Muscle layer of duodenum (tissue), 2 donors: ENCODE measurements around the gene TMEM163.

Source experiments
- H3K27ac ChIP-seq: one replicate; pipeline ENCODE4 v1.7.0; 2013; ENCODE audit warnings: mild to moderate bottlenecking, low read length
- H3K27me3 ChIP-seq: one replicate; pipeline ENCODE4 v1.7.0; 2013; ENCODE audit warnings: low read depth, mild to moderate bottlenecking, control low read depth, low read length
- H3K36me3 ChIP-seq, 2 donors: one replicate each; pipeline ENCODE4 v1.7.0; 2013; ENCODE audit warnings: low read length in 2 of 2, control low read depth in 1 of 2, mild to moderate bottlenecking in 1 of 2; ENCODE audit not compliant: insufficient read depth in 2 of 2, control insufficient read depth in 1 of 2
- H3K4me1 ChIP-seq, 2 donors: one replicate each; pipeline ENCODE4 v1.7.0; 2013; ENCODE audit warnings: low read length in 2 of 2, mild to moderate bottlenecking in 2 of 2, control low read depth in 1 of 2, moderate library complexity in 1 of 2; ENCODE audit not compliant: insufficient read depth in 2 of 2, control insufficient read depth in 1 of 2
- H3K4me3 ChIP-seq, 2 donors: one replicate each; pipeline ENCODE4 v1.7.0; 2013; ENCODE audit warnings: low read length in 2 of 2, low read depth in 1 of 2, mild to moderate bottlenecking in 1 of 2
- H3K9me3 ChIP-seq, 2 donors: one replicate each; pipeline ENCODE4 v1.7.0; 2013; ENCODE audit warnings: low read length in 2 of 2, control low read depth in 1 of 2, mild to moderate bottlenecking in 1 of 2; ENCODE audit not compliant: control insufficient read depth in 1 of 2
- donor health status: healthy.

The TMEM163 gene

DNA sequence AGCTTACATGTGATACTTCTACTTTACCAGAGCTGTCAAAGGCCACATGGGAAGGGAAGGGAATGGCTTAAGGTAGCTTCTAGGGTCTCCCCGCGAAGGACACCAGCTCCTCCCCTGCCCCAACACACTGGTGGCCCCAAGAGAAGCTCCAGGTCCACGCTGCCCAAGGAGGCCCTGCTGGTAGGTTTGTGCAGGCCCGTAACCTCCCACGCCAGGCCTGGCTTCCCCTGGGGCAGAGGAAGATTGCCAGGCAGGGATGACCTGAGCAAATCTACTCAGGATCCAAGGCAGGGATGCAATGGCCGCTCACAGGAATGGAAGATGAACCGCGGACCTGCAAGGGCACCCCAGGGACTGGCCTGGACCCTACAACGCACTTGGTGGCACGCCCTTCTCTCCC lies 259.9 kb downstream of the TMEM163 start:
- no peaks in the 10 kb centered on the region for H3K27me3 ChIP-seq
- no peak overlapping the region for H3K27ac ChIP-seq

DNA sequence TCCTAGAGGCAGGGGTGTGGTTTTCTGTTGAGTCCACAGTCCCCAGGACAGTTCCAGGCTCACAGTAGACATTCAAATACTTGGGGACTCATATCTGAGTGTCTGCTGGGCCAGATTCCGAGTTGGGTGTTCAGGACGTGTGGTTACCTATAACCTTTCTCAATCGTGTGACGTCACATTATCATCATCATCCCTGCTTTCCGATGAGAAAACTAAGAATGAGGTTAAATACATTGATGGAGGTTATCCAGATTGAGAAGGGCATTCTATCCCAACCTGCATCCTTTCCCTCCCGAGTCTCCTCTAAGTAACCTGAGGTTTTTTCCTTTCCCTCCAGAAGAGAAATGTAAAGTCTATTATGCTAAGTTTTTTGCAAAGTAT lies 260.3 kb downstream of the TMEM163 start:
- Histone ChIP-seq H3K9me3 (no peaks in the 10 kb centered on the region), H3K27me3 (no peaks in the 10 kb centered on the region), H3K4me3 (no peak overlapping the region), H3K36me3 (peaks cover 0 to under 1% of the 10 kb centered on the region in 2 donors), H3K4me1 (no peaks in the 10 kb centered on the region), H3K27ac (no peak overlapping the region)

More for the DNA sequence above, 259.9 kb downstream of the TMEM163 start:
- H3K4me3 ChIP-seq, result no peak overlapping the region
- no peaks in the 10 kb centered on the region for H3K9me3 ChIP-seq
- H3K36me3 ChIP-seq, result no peaks in the 10 kb centered on the region
- no peaks in the 10 kb centered on the region for H3K4me1 ChIP-seq

DNA sequence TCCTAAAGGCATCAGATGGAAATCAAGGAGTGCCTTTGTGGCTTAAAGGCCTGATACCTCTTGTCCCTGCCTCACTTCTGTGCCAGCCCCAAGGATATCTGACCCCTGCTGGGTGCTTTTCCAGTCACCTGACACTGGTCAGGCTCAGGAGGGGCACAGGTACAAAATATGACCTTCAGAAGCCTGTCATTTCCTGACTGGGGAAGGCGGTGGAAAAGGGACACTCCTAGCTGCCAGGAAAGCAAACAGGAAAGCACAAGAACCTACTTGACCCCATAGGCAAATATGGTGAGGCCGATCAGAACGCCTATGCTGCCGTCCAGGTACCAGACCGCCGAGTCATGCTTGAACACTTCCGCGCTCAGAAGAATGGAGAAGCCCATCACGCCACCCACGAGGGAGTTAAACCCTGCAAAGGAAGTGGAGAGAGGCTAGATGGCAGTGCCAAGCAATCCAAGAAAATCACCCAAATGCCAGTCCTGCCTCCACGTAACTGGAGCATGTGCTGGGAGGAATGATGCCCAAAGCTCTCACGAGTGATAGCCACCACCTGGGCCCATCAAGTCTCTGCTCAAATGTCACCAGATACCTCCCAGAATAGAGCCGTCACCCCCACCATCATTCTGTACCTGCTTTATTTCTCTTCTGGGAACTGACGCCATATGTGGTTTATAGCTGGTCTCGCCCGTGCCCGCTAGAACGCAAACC lies 260.9 kb downstream of the TMEM163 start:
- Histone ChIP-seq H3K9me3 (no peaks in the 10 kb centered on the region), H3K27ac (no peak overlapping the region), H3K4me3 (no peak overlapping the region), H3K36me3 (peaks cover 0 to 5% of the 10 kb centered on the region in 2 donors), H3K4me1 (no peaks in the 10 kb centered on the region), H3K27me3 (no peaks in the 10 kb centered on the region)

DNA sequence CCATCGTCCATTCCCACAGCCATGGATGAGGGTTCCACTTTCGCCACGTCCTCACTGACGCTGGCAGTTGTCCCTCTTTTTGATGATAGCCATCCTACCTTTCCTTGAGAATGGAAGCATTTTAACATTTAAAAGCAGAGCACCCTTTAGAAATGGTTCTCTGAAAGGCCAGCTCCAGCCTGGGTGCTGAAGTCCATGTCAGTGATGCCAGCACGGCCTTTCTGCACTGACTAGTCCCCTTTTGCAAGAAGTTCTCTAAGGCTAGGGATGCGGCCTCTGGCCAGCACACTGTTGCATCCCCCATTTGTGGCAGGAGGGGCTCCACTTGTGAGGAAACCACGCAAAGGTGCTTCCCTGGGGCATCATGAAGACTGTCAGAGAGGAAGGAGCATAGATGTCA lies 261.4 kb downstream of the TMEM163 start:
- Histone ChIP-seq H3K27me3 (no peaks in the 10 kb centered on the region), H3K36me3 (peaks cover 0 to 5% of the 10 kb centered on the region in 2 donors), H3K27ac (no peak overlapping the region), H3K9me3 (no peaks in the 10 kb centered on the region), H3K4me1 (no peaks in the 10 kb centered on the region), H3K4me3 (no peak overlapping the region)

DNA sequence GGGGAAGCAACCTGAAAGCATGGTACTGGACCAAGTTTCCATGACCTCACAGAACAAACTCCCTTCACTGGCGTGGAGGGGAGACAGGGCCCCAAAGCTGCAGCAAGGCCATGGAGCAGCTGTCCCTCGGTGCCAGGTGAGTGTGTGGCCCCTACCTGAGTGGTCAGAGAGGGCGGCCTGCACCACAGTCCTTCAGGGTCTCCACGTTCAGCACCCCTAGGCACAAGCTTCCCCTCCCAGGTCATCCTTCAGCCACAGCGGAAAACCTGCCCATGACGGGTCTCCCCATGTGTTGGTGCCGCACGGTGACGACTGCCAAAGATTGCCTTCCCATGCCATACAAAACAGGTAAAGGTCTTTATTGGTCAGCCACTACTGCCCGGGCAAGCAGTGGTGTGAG lies 263.4 kb downstream of the TMEM163 start:
- Histone ChIP-seq H3K4me3 (no peak overlapping the region), H3K27ac (no peak overlapping the region), H3K27me3 (no peaks in the 10 kb centered on the region), H3K4me1 (no peaks in the 10 kb centered on the region), H3K9me3 (no peaks in the 10 kb centered on the region), H3K36me3 (peaks cover 0 to 5% of the 10 kb centered on the region in 2 donors)

DNA sequence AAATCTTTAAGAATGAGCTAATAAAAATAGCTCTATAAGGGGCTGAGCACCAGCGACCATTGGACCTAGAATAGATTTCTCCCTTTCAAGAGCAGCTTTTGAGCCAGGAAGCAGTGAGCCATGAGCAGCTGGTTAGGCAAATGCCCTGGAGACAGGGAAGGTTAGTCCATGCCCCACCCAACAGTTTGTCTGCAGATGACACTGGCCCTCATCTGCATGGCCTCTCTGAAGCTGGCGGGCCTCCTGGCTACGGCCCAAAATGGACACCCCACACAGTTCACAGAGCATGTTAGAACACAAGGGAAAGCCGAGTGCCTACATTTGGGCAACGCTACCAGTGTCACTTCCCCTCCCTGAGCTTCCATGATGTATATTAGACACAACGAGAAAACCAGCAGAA lies 263.9 kb downstream of the TMEM163 start:
- Histone ChIP-seq H3K9me3 (no peaks in the 10 kb centered on the region), H3K4me1 (no peaks in the 10 kb centered on the region), H3K36me3 (peaks cover 0 to 5% of the 10 kb centered on the region in 2 donors), H3K4me3 (no peak overlapping the region), H3K27ac (no peak overlapping the region), H3K27me3 (no peaks in the 10 kb centered on the region)

DNA sequence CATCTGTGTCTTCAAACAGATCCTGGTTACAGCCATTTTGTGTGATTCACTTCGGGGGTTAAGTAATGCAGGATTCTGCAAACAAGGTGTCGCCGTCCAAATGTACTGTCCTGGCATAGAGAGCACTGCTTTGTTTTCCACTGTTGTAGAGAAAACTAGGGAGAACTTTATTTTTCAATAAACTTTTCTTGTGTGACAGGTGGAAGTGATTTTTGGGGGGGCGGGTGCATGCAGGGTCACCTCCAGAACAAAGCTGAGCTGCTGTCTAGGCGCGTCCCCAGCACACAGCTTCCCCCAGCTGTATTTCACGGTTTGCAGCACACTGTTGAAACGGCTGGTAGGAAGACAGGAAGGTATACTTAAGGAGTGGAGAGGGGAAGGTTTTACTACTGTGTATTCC lies 264.4 kb downstream of the TMEM163 start:
- H3K27me3 ChIP-seq, result no peaks in the 10 kb centered on the region
- H3K4me1 ChIP-seq, result no peaks in the 10 kb centered on the region
- H3K27ac ChIP-seq, result no peak overlapping the region
- H3K4me3 ChIP-seq, result no peak overlapping the region
- H3K9me3 ChIP-seq, result no peaks in the 10 kb centered on the region
- H3K36me3 ChIP-seq, result peaks cover 0 to 9% of the 10 kb centered on the region in 2 donors

DNA sequence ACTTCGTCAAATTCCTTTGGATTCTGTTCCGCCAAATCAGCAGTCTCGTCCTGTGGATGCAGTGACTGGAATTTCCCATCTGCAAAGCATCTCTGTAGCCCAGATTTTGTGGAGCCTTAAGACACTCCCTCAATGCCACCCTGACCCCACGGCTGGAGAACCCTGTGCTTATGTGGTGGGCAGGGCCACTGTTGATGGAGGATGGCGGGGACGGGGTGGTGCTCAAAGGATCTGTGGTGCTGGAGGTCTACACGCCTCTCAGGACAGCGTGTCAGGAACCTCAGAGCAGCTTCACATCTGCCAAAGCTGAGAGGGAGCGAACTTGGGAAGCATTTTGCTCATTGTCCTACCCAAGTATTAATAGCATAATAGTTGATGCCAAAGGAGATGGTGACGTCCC lies 264.8 kb downstream of the TMEM163 start:
- no peaks in the 10 kb centered on the region for H3K27me3 ChIP-seq
- no peaks in the 10 kb centered on the region for H3K4me1 ChIP-seq
- no peak overlapping the region for H3K4me3 ChIP-seq
- H3K27ac ChIP-seq, result no peak overlapping the region
- H3K9me3 ChIP-seq, result no peaks in the 10 kb centered on the region
- peaks cover 0 to 12% of the 10 kb centered on the region in 2 donors for H3K36me3 ChIP-seq

DNA sequence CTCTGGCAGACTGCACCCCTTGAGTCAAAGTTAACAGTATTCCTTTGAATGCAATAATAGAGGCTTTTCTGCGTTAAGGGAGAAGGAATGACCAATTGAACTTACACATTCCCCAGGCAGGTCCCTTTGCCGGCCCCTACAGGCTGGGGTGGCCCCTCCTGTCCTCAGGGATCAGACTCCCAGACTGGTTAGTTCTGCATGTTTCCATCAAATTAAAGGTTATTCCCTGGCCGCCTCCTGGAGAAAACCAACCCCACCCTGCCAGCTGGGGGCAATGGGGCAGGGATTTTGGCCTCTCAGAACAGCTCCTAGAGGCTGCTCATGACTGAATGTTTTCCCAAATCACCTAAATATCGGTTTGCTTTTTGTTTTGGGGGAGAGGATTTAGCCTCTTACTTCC lies 265.3 kb downstream of the TMEM163 start:
- H3K27me3 ChIP-seq, result no peaks in the 10 kb centered on the region
- no peaks in the 10 kb centered on the region for H3K9me3 ChIP-seq
- H3K4me1 ChIP-seq, result no peaks in the 10 kb centered on the region
- H3K36me3 ChIP-seq, result peaks cover 4 to 16% of the 10 kb centered on the region in 2 donors
- H3K27ac ChIP-seq, result no peak overlapping the region
- no peak overlapping the region for H3K4me3 ChIP-seq

DNA sequence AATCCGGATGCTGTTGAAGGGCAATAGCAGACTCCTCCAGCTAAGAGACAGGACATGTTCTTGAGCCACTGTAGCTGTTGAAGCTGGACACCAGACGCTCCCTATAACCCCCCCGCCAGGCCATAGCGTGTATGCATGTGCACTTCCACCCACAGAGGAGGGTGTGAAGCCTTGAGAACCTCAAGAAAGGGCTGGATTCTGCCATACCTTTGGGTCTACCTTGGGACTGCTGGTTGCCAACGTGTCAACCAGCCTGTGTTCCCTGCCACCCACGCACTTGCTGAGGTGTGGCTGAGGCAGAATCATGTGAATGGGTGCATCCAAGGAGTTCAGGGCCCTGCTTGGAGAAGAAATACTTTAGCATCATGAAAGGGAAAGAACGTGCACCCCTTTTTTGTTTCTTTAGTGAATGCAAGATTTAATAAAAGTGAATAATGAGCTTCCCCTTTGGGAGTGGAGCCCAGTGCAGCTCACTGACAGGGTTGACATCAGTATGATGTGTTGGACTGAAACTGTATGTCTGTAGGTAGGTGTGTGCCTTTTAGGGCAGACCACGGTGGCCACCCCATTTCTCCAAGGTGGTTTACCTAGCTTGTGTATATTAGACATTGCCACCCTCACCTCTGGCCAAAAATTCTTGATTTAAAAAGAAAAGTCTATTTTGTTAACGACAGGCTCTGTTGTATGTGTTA lies 266.6 kb downstream of the TMEM163 start:
- Histone ChIP-seq H3K27ac (no peak overlapping the region), H3K4me1 (no peaks in the 10 kb centered on the region), H3K36me3 (peaks cover 11 to 16% of the 10 kb centered on the region in 2 donors), H3K27me3 (no peaks in the 10 kb centered on the region), H3K4me3 (no peak overlapping the region), H3K9me3 (no peaks in the 10 kb centered on the region)

DNA sequence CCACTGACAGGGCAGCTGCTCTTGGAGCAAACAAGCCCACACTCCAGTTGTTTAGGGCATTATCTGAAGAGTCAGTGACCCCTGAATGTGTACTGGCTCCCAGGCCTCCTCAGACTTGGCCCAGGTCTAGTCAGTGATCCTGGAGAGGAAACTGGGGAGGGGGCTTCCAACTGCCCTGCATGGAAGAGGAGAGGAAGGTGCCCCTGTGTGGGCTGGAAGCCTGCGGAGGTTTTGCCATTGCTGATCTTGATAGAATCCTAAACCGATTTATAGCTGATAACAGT lies 267.5 kb downstream of the TMEM163 start:
- Histone ChIP-seq H3K4me1 (no peaks in the 10 kb centered on the region), H3K4me3 (no peak overlapping the region), H3K9me3 (no peaks in the 10 kb centered on the region), H3K36me3 (peaks cover 16 to 20% of the 10 kb centered on the region in 2 donors), H3K27ac (no peak overlapping the region), H3K27me3 (no peaks in the 10 kb centered on the region)
